Left cardiac atrium (tissue), 4 donors: ENCODE measurements around the gene VEZF1. TPM values are rescaled to one million over a fixed set of nuclear protein-coding genes. Genes with fewer than 3 reads are reported as not detected.
"Not testable (repeated sequence)": the region's sequence is repeated elsewhere in the genome, so short reads cannot be mapped to it uniquely, and the experiment has no call there.

Experiments used
- ATAC-seq, 2 donors: fragments of 200-7000 bp; cut with Tn5 transposase; one replicate each; pipeline ENCODE4 v1.9.1; 2020; ENCODE audit warnings: mild to moderate bottlenecking in 2 of 2, moderate library complexity in 2 of 2
- DNase-seq: peaks from one replicate; pipeline ENCODE4 v3.0.0-alpha.2; 2020
- intact Hi-C, 2 donors: fragments of 100-400 bp; cut with DNase I; formaldehyde crosslinking; loops; one replicate each; pipeline versions ENCODE4 v1.14.1 to v1.15.1; 2022 to 2023
- total RNA-seq, 2 donors: library from RNA; stranded (reverse); fragmentation: NEBNext Ultra II Directional; extraction: Animal tissue kit (Norgen Biotek cat#: 25700); gene quantifications; one replicate each; pipeline ENCODE4 v1.2.1, GENCODE V29; 2021
- donor health status: DM: no; HTN: yes; CAD: no.
- donor health status: DM: no; HTN: yes; CAD: no; lungs with severe emphysema.
- donor health status: DM: yes; HTN: yes; CAD: no.
- donor health status: Dilated cardiomyopathy.

VEZF1 gene
- total RNA-seq, 2 donors from 2014 or later: 54.1 to 60.9 TPM

GRCh38 chr17:57984261-57984890, 3.7 kb downstream of the VEZF1 start:
- intact Hi-C loops: no loop called here
- no peak for DNase-seq
- ATAC-seq: no peak

- DNase-seq: no peak
- intact Hi-C loops: no loop called here
- ATAC-seq: no peak
These were observed 4.6 kb downstream of the VEZF1 start for GRCh38 chr17:57983446-57983845.

GRCh38 chr17:57982452-57983170, 5.4 kb downstream of the VEZF1 start:
- ATAC-seq (no peak), DNase-seq (no peak)
- intact Hi-C loops: no loop called here

- ATAC-seq: no peak
- intact Hi-C loops: no loop called here
- DNase-seq: no peak
These were observed 7.5 kb downstream of the VEZF1 start for GRCh38 chr17:57980522-57980921.

- intact Hi-C loops: no loop called here
- DNase-seq (no peak), ATAC-seq (no peak)
These were observed 9.0 kb downstream of the VEZF1 start for GRCh38 chr17:57979076-57979475.

GRCh38 chr17:57976594-57976993, 11.5 kb downstream of the VEZF1 start:
- ATAC-seq (no peak), DNase-seq (no peak)
- intact Hi-C loops: no loop called here

GRCh38 chr17:57975044-57975443, 13.0 kb downstream of the VEZF1 start:
- ATAC-seq: peak; percentile 46 to 55
- DNase-seq: no peak
- intact Hi-C loops: no loop called here

- DNase-seq, intact Hi-C loops: not testable (repeated sequence)
- ATAC-seq: peak; percentile 48 to 59
These were observed 13.8 kb downstream of the VEZF1 start for GRCh38 chr17:57974053-57974824.

- ATAC-seq (no peak), DNase-seq (no peak)
- intact Hi-C loops: no loop called here
These were observed 15.9 kb downstream of the VEZF1 start for GRCh38 chr17:57972151-57972550.

GRCh38 chr17:57971572-57971971, 16.5 kb downstream of the VEZF1 start:
- intact Hi-C loops: no loop called here
- ATAC-seq: no peak

GRCh38 chr17:57970710-57971109, 17.3 kb downstream of the VEZF1 start:
- intact Hi-C loops: no loop called here

More at GRCh38 chr17:57971572-57971971, 16.5 kb downstream of the VEZF1 start:
- DNase-seq: no peak

GRCh38 chr17:57968456-57968855, 19.6 kb downstream of the VEZF1 start:
- ATAC-seq: no peak
- intact Hi-C loops: no loop called here

More at GRCh38 chr17:57970710-57971109, 17.3 kb downstream of the VEZF1 start:
- ATAC-seq (no peak), DNase-seq (no peak)

GRCh38 chr17:57966875-57967274, 21.2 kb downstream of the VEZF1 start:
- intact Hi-C loops: no loop called here
- DNase-seq: no peak
- ATAC-seq: no peak

More at GRCh38 chr17:57968456-57968855, 19.6 kb downstream of the VEZF1 start:
- no peak for DNase-seq

GRCh38 chr17:57966246-57966645, 21.8 kb downstream of the VEZF1 start:
- ATAC-seq: no peak
- intact Hi-C loops: no loop called here
- DNase-seq: no peak

- no peak for ATAC-seq
- DNase-seq: no peak
- intact Hi-C loops: no loop called here
These were observed 22.4 kb downstream of the VEZF1 start for GRCh38 chr17:57965521-57966160.

- intact Hi-C loops: no loop called here
- ATAC-seq (no peak), DNase-seq (no peak)
These were observed 24.9 kb downstream of the VEZF1 start for GRCh38 chr17:57963149-57963511.

- intact Hi-C loops: no loop called here
- ATAC-seq: no peak
- no peak for DNase-seq
These were observed 25.5 kb downstream of the VEZF1 start for GRCh38 chr17:57962279-57963148.

GRCh38 chr17:57959929-57960328, 28.1 kb downstream of the VEZF1 start:
- intact Hi-C loops: no loop called here
- DNase-seq (no peak), ATAC-seq (no peak)

- DNase-seq, intact Hi-C loops, ATAC-seq: not testable (repeated sequence)
These were observed 29.7 kb downstream of the VEZF1 start for GRCh38 chr17:57958391-57958790.
